Measurements from ENCODE around the gene ITIH2.
"Not testable (repeated sequence)": the region's sequence is repeated elsewhere in the genome, so short reads cannot be mapped to it uniquely, and the experiment has no call there.

Gene ITIH2

DNA sequence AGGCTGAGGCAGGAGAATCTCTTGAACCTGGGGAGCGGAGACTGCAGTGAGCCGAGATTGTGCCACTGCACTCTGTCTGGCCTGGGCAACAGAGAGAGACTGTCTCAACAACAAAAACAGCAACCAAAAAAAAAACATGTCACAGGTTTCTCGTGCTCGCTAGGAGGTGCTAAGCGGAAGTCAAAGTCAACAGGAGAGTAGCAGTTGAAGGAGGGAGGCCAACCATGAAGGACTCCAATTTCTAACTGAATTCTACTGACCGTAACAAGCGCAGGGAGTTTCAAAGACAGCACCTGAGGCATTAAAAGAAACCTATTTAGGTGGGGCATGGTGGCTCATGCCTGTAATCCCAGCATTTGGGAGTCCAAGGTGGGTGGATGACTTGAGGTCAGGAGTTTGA, 65.3 kb downstream of the ITIH2 start:
- DNase-seq (ENCODE audit: low spot score) (no peak), ATAC-seq (ENCODE audit: low read depth) (no peak)
- no peak overlapping the region for H3K4me3 ChIP-seq (ENCODE audit: severe bottlenecking)
- H3K27me3 ChIP-seq (ENCODE audit: insufficient read depth, poor library complexity, severe bottlenecking): no peaks in the 10 kb centered on the region
- no peaks in the 10 kb centered on the region for H3K4me1 ChIP-seq (ENCODE audit: insufficient read depth, poor library complexity, severe bottlenecking)
- H3K9me3 ChIP-seq (ENCODE audit: severe bottlenecking): no peaks in the 10 kb centered on the region
- TF ChIP-seq, protein P1, sequence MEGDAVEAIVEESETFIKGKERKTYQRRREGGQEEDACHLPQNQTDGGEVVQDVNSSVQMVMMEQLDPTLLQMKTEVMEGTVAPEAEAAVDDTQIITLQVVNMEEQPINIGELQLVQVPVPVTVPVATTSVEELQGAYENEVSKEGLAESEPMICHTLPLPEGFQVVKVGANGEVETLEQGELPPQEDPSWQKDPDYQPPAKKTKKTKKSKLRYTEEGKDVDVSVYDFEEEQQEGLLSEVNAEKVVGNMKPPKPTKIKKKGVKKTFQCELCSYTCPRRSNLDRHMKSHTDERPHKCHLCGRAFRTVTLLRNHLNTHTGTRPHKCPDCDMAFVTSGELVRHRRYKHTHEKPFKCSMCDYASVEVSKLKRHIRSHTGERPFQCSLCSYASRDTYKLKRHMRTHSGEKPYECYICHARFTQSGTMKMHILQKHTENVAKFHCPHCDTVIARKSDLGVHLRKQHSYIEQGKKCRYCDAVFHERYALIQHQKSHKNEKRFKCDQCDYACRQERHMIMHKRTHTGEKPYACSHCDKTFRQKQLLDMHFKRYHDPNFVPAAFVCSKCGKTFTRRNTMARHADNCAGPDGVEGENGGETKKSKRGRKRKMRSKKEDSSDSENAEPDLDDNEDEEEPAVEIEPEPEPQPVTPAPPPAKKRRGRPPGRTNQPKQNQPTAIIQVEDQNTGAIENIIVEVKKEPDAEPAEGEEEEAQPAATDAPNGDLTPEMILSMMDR (IDR thresholded peaks at IDR 0.05; ENCODE audit: poor library complexity, severe bottlenecking): no peak
- peaks cover 58% of the 10 kb centered on the region for H3K36me3 ChIP-seq (ENCODE audit: low read depth)
- H3K27ac ChIP-seq (ENCODE audit: poor library complexity, severe bottlenecking): no peak overlapping the region

DNA sequence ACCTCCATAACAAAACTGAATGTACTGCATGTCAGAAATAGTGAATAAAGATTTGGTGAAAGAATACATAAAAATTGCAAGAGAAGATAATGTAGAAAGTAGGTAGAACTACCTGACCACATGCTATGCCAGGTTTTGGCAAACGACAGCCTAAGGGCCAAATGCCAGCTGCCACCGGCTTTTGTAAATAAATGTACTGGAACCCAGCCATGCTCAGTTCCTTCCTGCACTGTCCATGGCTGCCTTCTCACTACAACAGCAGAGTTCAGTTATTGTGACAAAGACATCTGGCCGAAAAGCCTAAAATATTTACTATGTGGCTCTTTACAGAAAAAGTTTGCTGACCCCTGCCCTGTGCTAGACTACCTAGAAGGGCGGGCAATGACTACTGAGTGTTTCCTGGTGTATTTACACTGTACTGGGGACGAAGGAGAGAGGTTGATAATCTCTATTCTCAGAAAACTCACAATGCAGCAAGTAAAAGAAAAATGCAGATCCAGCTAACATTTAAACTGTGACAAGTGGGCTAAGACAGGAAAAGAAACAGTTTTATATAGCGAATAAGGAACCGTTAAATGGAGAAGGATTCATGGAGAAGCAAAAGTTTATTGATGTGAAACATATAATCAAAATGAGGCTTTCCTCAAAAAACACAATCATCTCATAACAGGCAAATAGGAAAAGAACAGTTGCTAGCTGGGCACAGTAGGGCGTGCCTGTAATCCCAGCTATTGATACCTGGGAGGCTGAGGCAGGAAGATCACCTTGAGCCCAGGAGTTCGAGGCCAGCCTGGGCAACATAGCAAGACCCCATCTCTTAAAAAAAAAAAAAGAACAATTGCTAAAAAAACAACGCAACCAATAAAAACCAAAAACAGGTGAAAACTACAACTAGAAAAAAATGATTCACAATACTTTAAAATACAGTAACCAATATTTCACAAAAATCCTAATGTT, 71.0 kb downstream of the ITIH2 start:
- Histone ChIP-seq H3K27ac (ENCODE audit: poor library complexity, severe bottlenecking) (no peak overlapping the region), H3K4me1 (ENCODE audit: insufficient read depth, poor library complexity, severe bottlenecking) (no peaks in the 10 kb centered on the region), H3K4me3 (ENCODE audit: severe bottlenecking) (no peak overlapping the region), H3K27me3 (ENCODE audit: insufficient read depth, poor library complexity, severe bottlenecking) (no peaks in the 10 kb centered on the region), H3K36me3 (ENCODE audit: low read depth) (peaks cover 49% of the 10 kb centered on the region), H3K9me3 (ENCODE audit: severe bottlenecking) (no peaks in the 10 kb centered on the region)
- DNase-seq (ENCODE audit: low spot score): no peak
- ATAC-seq (ENCODE audit: low read depth): no peak
- TF ChIP-seq, protein P1 (IDR thresholded peaks at IDR 0.05; ENCODE audit: poor library complexity, severe bottlenecking): no peak

DNA sequence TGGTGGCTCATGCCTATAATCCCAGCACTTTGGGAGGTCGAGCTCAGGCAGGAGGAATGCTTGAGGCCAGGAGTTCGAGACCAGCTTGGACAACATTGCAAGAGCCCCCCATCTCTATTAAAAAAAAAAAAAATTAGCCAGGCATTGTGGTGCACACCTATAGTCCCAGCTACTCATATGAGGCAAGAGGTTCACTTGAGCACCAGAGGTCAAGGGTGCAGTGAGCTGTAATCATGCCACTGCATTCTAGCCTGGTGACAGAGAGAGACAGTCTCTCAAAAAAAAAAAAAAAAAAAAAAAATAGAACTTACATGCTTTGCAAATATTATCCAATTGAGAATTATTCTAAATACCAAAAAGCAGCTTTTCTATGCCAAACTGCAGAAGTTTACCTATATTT, 73.7 kb downstream of the ITIH2 start:
- Histone ChIP-seq H3K4me1 (ENCODE audit: insufficient read depth, poor library complexity, severe bottlenecking) (no peaks in the 10 kb centered on the region), H3K4me3 (ENCODE audit: severe bottlenecking) (no peak overlapping the region), H3K27me3 (ENCODE audit: insufficient read depth, poor library complexity, severe bottlenecking) (no peaks in the 10 kb centered on the region), H3K27ac (ENCODE audit: poor library complexity, severe bottlenecking) (no peak overlapping the region), H3K36me3 (ENCODE audit: low read depth) (peaks cover 55% of the 10 kb centered on the region), H3K9me3 (ENCODE audit: severe bottlenecking) (no peaks in the 10 kb centered on the region)
- no peak for ATAC-seq (ENCODE audit: low read depth)
- no peak for DNase-seq (ENCODE audit: low spot score)
- TF ChIP-seq, protein P1 (IDR thresholded peaks at IDR 0.05; ENCODE audit: poor library complexity, severe bottlenecking): no peak

DNA sequence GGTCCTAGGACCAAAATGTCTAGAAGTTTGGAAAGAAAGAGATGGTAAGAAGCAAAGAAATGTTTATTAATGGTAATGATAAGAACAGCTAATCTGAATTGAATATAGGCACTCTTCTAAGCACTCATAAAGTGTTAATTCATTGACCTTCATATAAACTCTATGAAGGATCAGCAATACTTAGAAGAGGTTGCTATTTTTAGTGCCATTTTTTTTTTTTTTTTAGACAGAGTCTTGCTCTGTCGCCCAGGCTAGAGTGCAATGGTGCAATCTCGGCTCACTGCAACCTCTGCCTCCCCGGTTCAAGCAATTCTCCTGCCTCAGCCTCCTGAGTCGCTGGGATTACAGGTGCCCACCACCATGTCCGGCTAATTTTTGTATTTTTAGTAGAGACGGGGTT, 79.1 kb downstream of the ITIH2 start:
- H3K9me3 ChIP-seq (ENCODE audit: severe bottlenecking); DNase-seq (ENCODE audit: low spot score); H3K27me3 ChIP-seq (ENCODE audit: insufficient read depth, poor library complexity, severe bottlenecking); H3K4me3 ChIP-seq (ENCODE audit: severe bottlenecking); H3K27ac ChIP-seq (ENCODE audit: poor library complexity, severe bottlenecking); ATAC-seq (ENCODE audit: low read depth); H3K4me1 ChIP-seq (ENCODE audit: insufficient read depth, poor library complexity, severe bottlenecking): not testable (repeated sequence)
- peaks cover 45% of the 10 kb centered on the region for H3K36me3 ChIP-seq (ENCODE audit: low read depth)

DNA sequence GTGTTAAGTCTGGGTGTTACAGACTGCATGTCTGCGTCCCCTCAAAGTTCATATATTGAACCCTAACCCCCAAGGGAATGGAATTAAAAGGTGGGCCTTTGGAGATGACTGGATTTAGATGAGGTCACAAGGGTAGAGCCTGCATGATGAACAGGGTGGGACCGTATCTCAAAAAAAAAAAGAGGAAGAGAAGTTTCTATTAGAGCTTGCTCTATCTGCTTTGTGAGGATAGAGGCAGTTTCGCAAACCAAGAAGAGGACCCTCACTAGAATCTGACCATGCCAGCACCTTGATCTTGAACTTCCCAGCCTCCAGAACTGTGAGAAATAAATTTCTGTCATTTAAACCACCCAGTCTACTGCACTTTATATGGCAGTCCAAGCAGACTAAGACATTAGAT, 83.3 kb downstream of the ITIH2 start:
- no peaks in the 10 kb centered on the region for H3K27me3 ChIP-seq (ENCODE audit: insufficient read depth, poor library complexity, severe bottlenecking)

More for the DNA sequence above, 83.3 kb downstream of the ITIH2 start:
- Histone ChIP-seq H3K4me3 (ENCODE audit: severe bottlenecking) (peak overlapping the region; percentile 71), H3K4me1 (ENCODE audit: insufficient read depth, poor library complexity, severe bottlenecking) (peaks cover 13% of the 10 kb centered on the region), H3K27ac (ENCODE audit: poor library complexity, severe bottlenecking) (no peak overlapping the region), H3K9me3 (ENCODE audit: severe bottlenecking) (no peaks in the 10 kb centered on the region), H3K36me3 (ENCODE audit: low read depth) (peaks cover 25% of the 10 kb centered on the region)
- TF ChIP-seq, protein P1 (IDR thresholded peaks at IDR 0.05; ENCODE audit: poor library complexity, severe bottlenecking): no peak
- DNase-seq (ENCODE audit: low spot score): no peak
- no peak for ATAC-seq (ENCODE audit: low read depth)

Data from RWPE2 (cell line).